ENCODE data around the gene DPEP2NB.

- TF ChIP-seq CTCF (IDR thresholded peaks at IDR 0.05) (no peak), POLR2AphosphoS5 (IDR thresholded peaks at IDR 0.05) (no peak), POLR2A (IDR thresholded peaks at IDR 0.05; ENCODE audit: low read depth) (no peak), EP300 (IDR thresholded peaks at IDR 0.05) (no peak)
Observed at GRCh38 chr16:67977469-67978227, 38.1 kb downstream of the DPEP2NB start.
